Mesendoderm (in vitro differentiated cells): ENCODE data around the gene NPR3.

ENCODE experiments used
- DNase-seq: peaks from one replicate; pipeline ENCODE4 v3.0.0; 2013
- H2AK5ac ChIP-seq: 2 replicates; pipeline ENCODE4 v1.6.1; 2013; ENCODE audit warnings: low read length, inconsistent platforms
- H2BK120ac ChIP-seq: 2 replicates; pipeline ENCODE4 v1.6.1; 2013; ENCODE audit warnings: low read depth, mild to moderate bottlenecking, low read length, moderate library complexity, mixed read lengths
- H2BK15ac ChIP-seq: replicated peaks from 2 replicates; pipeline ENCODE4 v1.6.1; 2013; ENCODE audit warnings: low read depth, mild to moderate bottlenecking, moderate library complexity
- H2BK5ac ChIP-seq: 2 replicates; pipeline ENCODE4 v1.6.1; 2013; ENCODE audit warnings: low read length, inconsistent platforms
- H3K18ac ChIP-seq: 2 replicates; pipeline ENCODE4 v1.6.1; 2013; ENCODE audit warnings: mild to moderate bottlenecking, low read length, mixed read lengths
- H3K23ac ChIP-seq: one replicate; pipeline ENCODE4 v1.6.1; 2013; ENCODE audit warnings: low read length
- H3K27ac ChIP-seq: 2 replicates; pipeline ENCODE4 v1.5.1; 2013; ENCODE audit warnings: low read depth, mild to moderate bottlenecking, inconsistent platforms, low read length, moderate library complexity
- H3K27me3 ChIP-seq: 2 replicates; pipeline ENCODE4 v1.6.1; 2013; ENCODE audit warnings: low read length, control low read depth, mild to moderate bottlenecking, inconsistent platforms; ENCODE audit not compliant: insufficient read depth, poor library complexity
- H3K36me3 ChIP-seq: 2 replicates; pipeline ENCODE4 v1.6.1; 2013; ENCODE audit warnings: low read length, inconsistent platforms; ENCODE audit not compliant: control insufficient read depth, insufficient read depth
- H3K4ac ChIP-seq: one replicate; pipeline ENCODE4 v1.6.1; 2013; ENCODE audit warnings: low read depth, mild to moderate bottlenecking, low read length, moderate library complexity
- H3K4me1 ChIP-seq: 2 replicates; pipeline ENCODE4 v1.6.1; 2013; ENCODE audit warnings: low read depth, low read length, inconsistent platforms; ENCODE audit not compliant: control insufficient read depth
- H3K4me2 ChIP-seq: 2 replicates; pipeline ENCODE4 v1.6.1; 2013; ENCODE audit warnings: low read length
- H3K4me3 ChIP-seq: 2 replicates; pipeline ENCODE4 v1.5.1; 2013; ENCODE audit warnings: mild to moderate bottlenecking, low read length
- H3K56ac ChIP-seq: one replicate; pipeline ENCODE4 v1.6.1; 2013; ENCODE audit warnings: low read length
- H3K79me1 ChIP-seq: 2 replicates; pipeline ENCODE4 v1.6.1; 2013; ENCODE audit warnings: low read length, inconsistent platforms
- H3K79me2 ChIP-seq: 2 replicates; pipeline ENCODE4 v1.6.1; 2013; ENCODE audit warnings: mild to moderate bottlenecking, low read length; ENCODE audit not compliant: control insufficient read depth, insufficient read depth
- H3K9ac ChIP-seq: 2 replicates; pipeline ENCODE4 v1.6.1; 2013; ENCODE audit warnings: low read length, inconsistent platforms
- H4K5ac ChIP-seq: one replicate; pipeline ENCODE4 v1.6.1; 2013; ENCODE audit warnings: low read length
- H4K8ac ChIP-seq: one replicate; pipeline ENCODE4 v1.6.1; 2013; ENCODE audit warnings: low read depth, mild to moderate bottlenecking, control low read depth, low read length, moderate library complexity
- WGBS: extraction: QIAGEN DNeasy Blood & Tissue Kit; methylation state at CpG from one replicate; pipeline ENCODE4 v1.1.7; 2013; ENCODE audit warnings: low lambda C conversion rate, missing lambda C conversion rate; ENCODE audit not compliant: insufficient coverage; ENCODE audit errors: extremely low coverage; 5-methylcytosine and 5-hydroxymethylcytosine counted together

The NPR3 gene

DNA sequence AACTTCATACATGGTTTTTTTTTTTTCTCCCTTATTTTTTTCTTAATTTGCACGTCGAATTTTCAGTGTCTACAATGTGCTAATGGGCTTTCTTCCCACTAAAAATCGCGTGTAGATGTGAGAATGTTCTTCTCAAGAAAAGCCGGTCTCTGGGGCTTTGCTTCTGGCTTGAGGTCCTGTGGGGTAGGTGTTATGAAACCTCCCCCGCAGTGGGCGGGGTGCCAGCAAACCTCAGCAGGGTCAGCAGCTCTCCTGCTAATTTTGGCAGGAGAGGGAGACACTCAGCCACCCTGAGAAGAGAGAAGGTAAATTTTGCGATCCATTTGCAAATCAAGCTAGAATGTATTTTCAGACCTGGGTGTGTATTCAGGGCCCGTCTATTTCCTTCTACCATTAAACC lies 59.9 kb downstream of the NPR3 start:
- no peak overlapping the region for H3K23ac ChIP-seq
- no peak overlapping the region for H3K56ac ChIP-seq
- H3K4me2 ChIP-seq = no peak overlapping the region
- H2BK15ac ChIP-seq = no peak overlapping the region
- no CpG with 5 or more reads among the region's 9 CpGs for WGBS
- no peak overlapping the region for H3K27ac ChIP-seq
- no peak overlapping the region for H3K9ac ChIP-seq
- no peak overlapping the region for H2BK5ac ChIP-seq
- H3K79me1 ChIP-seq = no peaks in the 10 kb centered on the region
- no peak overlapping the region for H4K5ac ChIP-seq
- no peaks in the 10 kb centered on the region for H3K79me2 ChIP-seq
- no peak overlapping the region for H3K4me3 ChIP-seq
- H2AK5ac ChIP-seq = no peak overlapping the region
- no peaks in the 10 kb centered on the region for H3K27me3 ChIP-seq
- H4K8ac ChIP-seq = no peak overlapping the region
- DNase-seq = no peak
- no peak overlapping the region for H3K4ac ChIP-seq
- H2BK120ac ChIP-seq = no peak overlapping the region
- no peaks in the 10 kb centered on the region for H3K4me1 ChIP-seq
- no peaks in the 10 kb centered on the region for H3K36me3 ChIP-seq
- H3K18ac ChIP-seq = no peak overlapping the region

DNA sequence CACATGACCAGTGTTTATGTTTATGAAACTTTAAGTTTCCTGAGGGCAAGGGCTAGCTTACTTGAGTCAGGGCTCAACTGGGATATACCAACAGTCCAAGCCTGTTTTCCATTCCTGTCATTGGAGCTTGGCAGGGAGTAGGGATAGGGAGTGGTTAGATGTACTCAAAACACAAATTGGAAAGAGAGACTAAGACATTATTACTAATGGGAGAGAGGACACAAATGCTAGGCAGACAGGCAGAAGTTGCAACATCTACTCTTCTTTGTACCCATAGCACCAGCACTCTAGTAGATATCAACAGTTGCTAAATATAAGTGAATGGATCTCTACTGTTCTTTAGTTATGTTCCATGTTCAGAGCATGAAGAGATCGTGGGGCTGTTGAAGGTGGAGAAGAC lies 62.8 kb downstream of the NPR3 start:
- no peaks in the 10 kb centered on the region for H3K36me3 ChIP-seq
- no peaks in the 10 kb centered on the region for H3K27me3 ChIP-seq
- H2BK5ac ChIP-seq = no peak overlapping the region
- no peaks in the 10 kb centered on the region for H3K79me1 ChIP-seq
- H3K23ac ChIP-seq = no peak overlapping the region
- H3K4ac ChIP-seq = no peak overlapping the region
- H3K56ac ChIP-seq = no peak overlapping the region
- no peak overlapping the region for H4K8ac ChIP-seq
- H3K4me1 ChIP-seq = no peaks in the 10 kb centered on the region
- no peak overlapping the region for H3K4me2 ChIP-seq
- no peak for DNase-seq
- no peak overlapping the region for H2AK5ac ChIP-seq
- no peak overlapping the region for H2BK15ac ChIP-seq
- H3K18ac ChIP-seq = no peak overlapping the region
- no peak overlapping the region for H3K27ac ChIP-seq
- no peak overlapping the region for H2BK120ac ChIP-seq
- H3K4me3 ChIP-seq = no peak overlapping the region
- no peak overlapping the region for H3K9ac ChIP-seq
- no CpG with 5 or more reads among the region's 1 CpG for whole genome bisulfite sequencing
- no peak overlapping the region for H4K5ac ChIP-seq
- H3K79me2 ChIP-seq = no peaks in the 10 kb centered on the region

DNA sequence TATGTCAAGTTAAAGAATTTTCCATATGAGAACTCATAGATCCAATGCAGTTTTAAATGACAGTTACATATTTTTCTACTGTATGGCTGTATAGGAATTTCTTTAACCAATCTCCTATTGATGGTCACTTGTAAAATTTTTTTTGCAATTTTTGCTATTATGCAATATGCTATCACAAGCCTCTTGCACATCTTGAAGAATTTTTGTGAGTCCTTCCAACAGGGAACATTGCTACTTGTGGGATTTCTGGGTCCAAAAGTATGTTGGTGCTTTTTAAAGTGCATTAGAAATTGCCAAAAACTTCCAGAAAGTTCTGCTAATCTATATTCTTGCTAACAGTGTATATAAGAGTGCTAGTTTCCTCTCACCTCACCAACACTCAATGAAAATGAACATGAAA lies 65.1 kb downstream of the NPR3 start:
- Histone ChIP-seq H3K79me2 (no peaks in the 10 kb centered on the region), H3K18ac (no peak overlapping the region), H3K27me3 (no peaks in the 10 kb centered on the region)

GRCh38 chr5:32777222-32777621 lies 66.1 kb downstream of the NPR3 start:
- Histone ChIP-seq H3K36me3 (no peaks in the 10 kb centered on the region), H2BK120ac (no peak overlapping the region), H3K18ac (no peak overlapping the region), H4K8ac (no peak overlapping the region), H3K79me2 (no peaks in the 10 kb centered on the region), H4K5ac (no peak overlapping the region), H2BK15ac (no peak overlapping the region), H3K4me1 (no peaks in the 10 kb centered on the region), H3K4me3 (no peak overlapping the region), H3K79me1 (no peaks in the 10 kb centered on the region), H3K27ac (no peak overlapping the region), H3K4me2 (no peak overlapping the region), H3K56ac (no peak overlapping the region), H3K27me3 (no peaks in the 10 kb centered on the region), H2BK5ac (no peak overlapping the region), H2AK5ac (no peak overlapping the region), H3K9ac (no peak overlapping the region), H3K4ac (no peak overlapping the region), H3K23ac (no peak overlapping the region)
- WGBS = no CpG with 5 or more reads among the region's 2 CpGs
- DNase-seq = no peak

More for the DNA sequence above, 65.1 kb downstream of the NPR3 start:
- Histone ChIP-seq H3K27ac (no peak overlapping the region), H3K4me2 (no peak overlapping the region), H3K9ac (no peak overlapping the region), H2BK5ac (no peak overlapping the region), H3K79me1 (no peaks in the 10 kb centered on the region), H3K4me1 (no peaks in the 10 kb centered on the region), H2AK5ac (no peak overlapping the region), H3K4me3 (no peak overlapping the region), H2BK15ac (no peak overlapping the region), H3K56ac (no peak overlapping the region), H3K23ac (no peak overlapping the region), H4K8ac (no peak overlapping the region), H4K5ac (no peak overlapping the region), H2BK120ac (no peak overlapping the region), H3K4ac (no peak overlapping the region), H3K36me3 (no peaks in the 10 kb centered on the region)
- DNase-seq = no peak

DNA sequence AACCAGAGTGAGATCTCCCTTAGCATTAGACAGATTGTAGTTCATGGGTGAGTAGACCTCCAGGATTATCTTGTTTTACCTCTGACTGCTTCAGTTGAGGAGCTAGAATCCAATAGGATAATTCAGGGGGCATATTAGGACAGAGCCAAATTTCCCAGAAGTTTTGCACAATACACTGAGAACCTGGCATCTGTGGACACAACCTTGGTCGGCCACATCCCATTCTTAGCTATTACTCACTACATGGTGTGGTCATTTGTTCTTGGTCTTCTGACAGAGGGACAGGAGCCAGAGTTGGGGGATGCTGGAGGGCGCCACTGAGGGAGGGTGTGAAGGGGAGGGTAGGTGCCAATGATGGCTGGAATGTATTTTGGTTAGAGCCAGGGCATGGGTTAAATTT lies 66.6 kb downstream of the NPR3 start:
- no peak overlapping the region for H2BK15ac ChIP-seq
- H2AK5ac ChIP-seq = no peak overlapping the region
- no peak overlapping the region for H2BK5ac ChIP-seq
- H3K36me3 ChIP-seq = no peaks in the 10 kb centered on the region
- no CpG with 5 or more reads among the region's 2 CpGs for WGBS
- no peak overlapping the region for H3K4me3 ChIP-seq
- H4K8ac ChIP-seq = no peak overlapping the region
- H2BK120ac ChIP-seq = no peak overlapping the region
- no peaks in the 10 kb centered on the region for H3K79me1 ChIP-seq
- H3K79me2 ChIP-seq = no peaks in the 10 kb centered on the region
- no peak overlapping the region for H3K4ac ChIP-seq
- no peaks in the 10 kb centered on the region for H3K27me3 ChIP-seq
- H3K27ac ChIP-seq = no peak overlapping the region
- H3K56ac ChIP-seq = no peak overlapping the region
- no peak overlapping the region for H3K4me2 ChIP-seq
- no peak overlapping the region for H4K5ac ChIP-seq
- H3K23ac ChIP-seq = no peak overlapping the region
- DNase-seq = no peak
- no peak overlapping the region for H3K18ac ChIP-seq
- H3K4me1 ChIP-seq = no peaks in the 10 kb centered on the region
- H3K9ac ChIP-seq = no peak overlapping the region

DNA sequence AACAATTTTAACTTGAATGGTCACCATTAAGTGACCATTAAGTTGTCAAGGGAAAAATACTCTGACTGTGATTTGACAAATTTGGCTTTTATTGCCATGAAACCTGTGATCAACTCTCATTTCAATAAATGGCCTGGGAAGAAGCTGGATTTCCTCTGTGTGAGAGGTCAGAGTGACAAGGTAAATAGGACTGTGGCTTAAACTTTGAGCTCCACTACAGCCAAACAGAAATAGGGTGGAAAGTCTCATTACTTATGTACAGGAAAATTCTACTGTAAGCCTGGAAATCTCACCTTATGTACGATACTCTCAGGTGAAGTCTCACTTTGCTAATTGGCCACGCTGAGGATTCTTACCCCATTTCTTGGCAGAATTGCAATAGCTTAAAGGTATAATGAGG lies 67.3 kb downstream of the NPR3 start:
- no peak overlapping the region for H2BK5ac ChIP-seq
- H3K27ac ChIP-seq = no peak overlapping the region
- no peaks in the 10 kb centered on the region for H3K4me1 ChIP-seq
- H3K18ac ChIP-seq = no peak overlapping the region
- H3K4me3 ChIP-seq = no peak overlapping the region
- H2BK120ac ChIP-seq = no peak overlapping the region
- no peak overlapping the region for H3K9ac ChIP-seq
- DNase-seq = no peak
- H3K27me3 ChIP-seq = no peaks in the 10 kb centered on the region
- no peak overlapping the region for H4K8ac ChIP-seq
- H2AK5ac ChIP-seq = no peak overlapping the region
- H3K23ac ChIP-seq = no peak overlapping the region
- H3K4me2 ChIP-seq = no peak overlapping the region
- H3K56ac ChIP-seq = no peak overlapping the region
- no peaks in the 10 kb centered on the region for H3K79me2 ChIP-seq
- H3K36me3 ChIP-seq = no peaks in the 10 kb centered on the region
- H3K79me1 ChIP-seq = no peaks in the 10 kb centered on the region
- no peak overlapping the region for H3K4ac ChIP-seq
- WGBS = no CpG with 5 or more reads among the region's 2 CpGs
- H4K5ac ChIP-seq = no peak overlapping the region
- H2BK15ac ChIP-seq = no peak overlapping the region
